KG1 (cell line): ENCODE results near the gene BCL2L15.

Experiments
- DNase-seq: peaks from one replicate; lab custom pipeline; 2025; lab: John Stamatoyannopoulos, UW

The BCL2L15 gene

GRCh38 chr1:113905435-113905861 lies 18.1 kb upstream of the BCL2L15 start:
- DNase-seq = peak; percentile 9

DNA sequence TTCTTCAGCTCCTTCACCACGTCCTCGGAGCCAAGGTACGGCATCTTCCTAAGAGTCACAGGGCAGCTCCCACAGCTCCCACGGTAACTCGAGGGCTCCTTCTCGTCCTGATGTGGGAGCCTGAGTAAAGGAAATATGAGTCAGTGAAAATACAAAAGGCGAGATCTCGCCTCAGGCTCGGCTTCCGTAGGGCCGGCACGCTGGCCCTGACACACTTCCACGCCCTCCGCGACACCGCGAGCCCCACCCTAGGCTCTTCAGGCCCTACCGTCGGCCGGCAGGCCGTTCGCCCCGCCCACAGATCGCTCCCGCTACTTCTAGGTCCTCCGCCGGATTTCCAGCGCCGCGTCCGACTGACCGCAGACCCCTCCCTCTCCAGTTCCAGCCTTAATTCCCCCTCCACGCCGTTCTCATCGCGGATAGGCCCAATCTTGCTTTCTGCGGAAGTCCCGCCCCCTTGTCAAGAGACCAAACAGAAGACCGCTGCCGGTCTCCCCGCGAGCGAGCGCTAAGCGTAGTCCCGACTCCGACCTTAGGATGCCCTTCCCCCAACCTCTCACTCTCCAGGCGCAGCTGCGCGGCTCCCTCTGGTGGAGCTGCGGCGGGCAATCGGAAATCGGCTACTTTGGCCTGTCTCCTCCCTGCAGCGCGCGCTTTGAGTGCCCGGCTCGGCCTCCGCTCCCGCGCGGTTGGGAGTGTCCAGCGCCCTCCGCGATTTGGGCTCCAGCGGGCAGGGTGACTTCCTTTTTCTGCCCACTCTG lies 17.5 kb upstream of the BCL2L15 start, which contains the start of the genes AP4B1 and DCLRE1B:
Gene AP4B1 (minus strand): TSS at position 126 of the 761 bp plus-strand sequence. CDS start 82 bp downstream, at position 44.
Gene DCLRE1B (plus strand): TSS at position 653 of the 761 bp plus-strand sequence. CDS start 261 bp downstream, outside the sequence.
- peak; percentile 100 for DNase-seq

- peak; percentile 67 for DNase-seq
Measured at GRCh38 chr1:113904293-113904673, 16.9 kb upstream of the BCL2L15 start.

- DNase-seq = no peak
Measured at GRCh38 chr1:113903501-113904292, 16.3 kb upstream of the BCL2L15 start.

- DNase-seq = no peak
Measured at GRCh38 chr1:113901191-113901590, 13.8 kb upstream of the BCL2L15 start.

GRCh38 chr1:113899111-113899510 lies 11.7 kb upstream of the BCL2L15 start:
- no peak for DNase-seq

GRCh38 chr1:113898241-113898814 lies 10.9 kb upstream of the BCL2L15 start:
- no peak for DNase-seq

- no peak for DNase-seq
Measured at GRCh38 chr1:113895961-113896360, 8.6 kb upstream of the BCL2L15 start.

DNA sequence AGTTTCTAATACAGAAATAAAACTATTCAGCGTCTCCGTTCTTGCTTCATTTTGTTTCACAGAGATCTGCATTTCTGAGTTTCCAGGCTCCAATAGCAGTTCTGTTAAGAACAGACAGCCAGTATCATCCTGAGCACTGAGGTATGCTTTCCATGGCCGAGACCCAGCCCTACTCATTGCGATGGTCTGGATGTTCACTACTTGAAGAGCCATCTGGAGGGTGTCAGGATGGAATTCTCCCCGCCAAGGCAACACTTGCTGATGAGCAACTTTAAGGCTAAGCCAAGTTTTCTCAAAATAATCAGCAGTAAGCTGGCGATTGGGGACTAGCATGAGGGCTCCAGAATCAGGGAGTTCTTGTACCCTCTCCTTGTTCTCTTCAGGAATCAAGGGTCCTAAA lies 7.7 kb upstream of the BCL2L15 start:
- no peak for DNase-seq

DNA sequence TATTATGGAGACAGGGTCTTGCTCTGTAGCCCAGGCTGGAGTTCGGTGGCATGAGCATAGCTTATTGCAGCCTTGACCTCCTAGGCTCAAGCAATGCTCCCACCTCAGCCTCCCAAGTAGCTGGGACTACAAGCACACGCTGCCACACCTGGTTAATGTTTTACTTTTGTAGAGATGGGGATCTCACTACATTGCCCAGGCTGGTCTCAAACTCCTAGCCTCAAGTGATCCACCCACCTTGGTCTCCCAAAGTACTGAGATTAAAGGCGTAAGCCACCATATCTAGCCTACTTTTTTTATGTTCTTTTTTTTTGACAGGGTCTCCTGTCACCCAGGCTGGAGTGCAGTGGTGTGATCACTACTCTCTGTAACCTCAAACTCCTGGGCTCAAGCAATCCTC lies 5.9 kb upstream of the BCL2L15 start:
- DNase-seq = no peak

DNA sequence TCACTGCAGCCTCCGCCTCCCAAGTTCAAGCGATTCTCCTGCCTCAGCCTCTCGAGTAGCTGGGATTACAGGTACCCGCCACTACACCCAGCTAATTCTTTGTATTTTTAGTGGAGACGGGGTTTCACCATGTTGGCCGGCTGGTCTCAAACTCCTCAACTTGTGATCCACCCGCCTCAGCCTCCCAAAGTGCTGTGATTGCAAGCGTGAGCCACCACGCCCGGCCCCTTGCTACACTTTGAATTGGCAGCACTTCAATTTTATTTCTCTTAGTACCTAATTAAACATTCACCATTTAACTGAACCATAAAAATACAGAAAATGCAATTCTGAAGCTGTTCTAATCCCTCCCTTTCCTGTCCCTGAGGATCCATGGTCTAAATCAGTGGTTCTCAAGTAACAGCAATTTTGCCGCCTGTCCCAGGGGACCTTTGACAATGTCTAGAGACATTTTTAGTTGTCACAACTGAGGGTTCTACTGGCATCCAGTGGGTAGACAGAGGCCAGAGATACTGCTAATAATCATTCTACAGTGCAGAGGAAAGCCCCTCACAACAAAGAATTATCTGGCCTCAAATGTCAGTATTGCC lies 4.3 kb upstream of the BCL2L15 start:
- no peak for DNase-seq

- DNase-seq = no peak
Measured at GRCh38 chr1:113890816-113891215, 3.4 kb upstream of the BCL2L15 start.

GRCh38 chr1:113886417-113887401 lies 672 bp downstream of the BCL2L15 start:
- DNase-seq = no peak

DNA sequence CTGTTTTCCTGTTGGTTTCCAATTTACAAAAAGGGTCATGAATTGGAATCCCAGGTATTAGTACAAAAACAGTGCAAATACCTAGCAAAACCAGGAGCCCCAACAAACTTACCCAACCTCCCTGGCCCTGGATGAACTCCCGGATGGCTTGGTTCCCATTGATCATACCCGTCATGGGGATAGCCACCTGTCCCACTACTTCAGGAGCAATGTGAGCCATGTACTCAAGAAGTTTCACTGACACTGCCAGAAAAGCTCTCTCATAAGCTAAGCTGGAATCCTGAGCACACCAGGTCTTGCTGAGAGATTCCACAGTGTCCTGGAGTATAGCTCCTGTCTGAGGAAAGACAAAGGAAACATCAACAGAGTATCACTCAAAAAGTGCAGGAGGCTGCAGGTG lies 5.7 kb downstream of the BCL2L15 start:
- no peak for DNase-seq

GRCh38 chr1:113879739-113880038 lies 7.7 kb downstream of the BCL2L15 start:
- DNase-seq = no peak

DNA sequence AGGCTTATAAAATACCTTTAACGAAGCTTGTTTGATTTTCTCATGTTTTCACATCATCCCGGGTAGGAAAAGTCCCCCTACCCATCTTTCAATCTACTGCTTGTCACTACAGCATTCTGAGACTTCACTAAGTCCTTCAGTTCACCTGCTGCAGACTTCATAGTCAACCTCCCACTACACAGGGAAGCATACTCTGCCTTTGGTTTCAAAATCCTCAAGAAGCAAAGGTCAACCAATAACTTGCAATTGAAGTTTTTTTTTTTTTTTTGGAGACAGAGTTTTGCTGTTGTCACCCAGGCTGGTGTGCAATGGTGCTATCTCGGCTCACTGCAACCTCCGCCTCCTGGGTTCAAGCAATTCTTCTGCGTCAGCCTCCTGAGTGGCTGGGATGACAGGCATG lies 11.2 kb downstream of the BCL2L15 start:
- DNase-seq = no peak

DNA sequence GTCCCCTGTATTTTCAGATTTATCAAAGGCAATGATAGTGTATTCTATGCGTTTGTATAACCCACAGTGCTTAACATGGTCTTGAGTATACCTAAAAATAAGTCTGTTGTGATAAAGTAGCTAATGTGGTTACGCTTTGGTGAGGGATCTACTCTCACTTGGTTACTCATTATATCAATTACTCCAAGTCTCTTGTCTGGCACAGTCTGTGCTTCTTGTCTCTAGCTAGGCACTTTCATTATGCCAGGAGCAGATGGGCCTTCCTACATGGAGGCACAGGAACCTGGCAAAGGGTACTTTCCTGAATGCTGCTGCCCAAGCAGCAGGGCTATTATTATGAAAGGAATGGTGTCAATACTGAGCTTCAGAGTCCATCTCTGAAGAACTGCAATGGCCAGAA lies 11.7 kb downstream of the BCL2L15 start:
- no peak for DNase-seq

GRCh38 chr1:113874012-113874879 lies 13.1 kb downstream of the BCL2L15 start:
- DNase-seq = peak; percentile 25

- DNase-seq = peak; percentile 61
Measured at GRCh38 chr1:113872219-113872935, 15.0 kb downstream of the BCL2L15 start.
